GM19328 (cell line): ENCODE data around the gene ACTRT3.
A peak's percentile ranks its signal among the peaks of the same experiment; 100 is the strongest.

Experiments used
- ATAC-seq: cut with Tn5 transposase; IDR thresholded peaks from one replicate; pipeline ENCODE4 v1.9.1; 2021; ENCODE audit warnings: mild to moderate bottlenecking, moderate library complexity; ENCODE audit not compliant: unreplicated experiment

ACTRT3 gene

GRCh38 chr3:169769287-169770181 is at the start of gene ACTRT3:
TSS of gene ACTRT3 (minus strand) at chr3:169769561. CDS start at chr3:169769520, 41 bp downstream.
- ATAC-seq: peak; percentile 19

- no peak for ATAC-seq
These were observed 49.0 kb upstream of the ACTRT3 start for GRCh38 chr3:169818316-169818715.

- no peak for ATAC-seq
These were observed 46.3 kb upstream of the ACTRT3 start for GRCh38 chr3:169815590-169816150.

- ATAC-seq: peak; percentile 93
These were observed 44.6 kb upstream of the ACTRT3 start for GRCh38 chr3:169813757-169814517.

GRCh38 chr3:169813278-169813677 is 43.9 kb upstream of the ACTRT3 start:
- no peak for ATAC-seq

GRCh38 chr3:169812332-169813235 is 43.2 kb upstream of the ACTRT3 start, which contains the start of the genes LRRC34 and LRRIQ4:
TSS of gene LRRC34 (minus strand) at chr3:169812904. CDS start at chr3:169812548, 356 bp downstream.
TSS of gene LRRIQ4 (plus strand) at chr3:169812870. CDS start at chr3:169821922, 9,052 bp downstream.
- ATAC-seq: peak; percentile 62

- ATAC-seq: peak; percentile 4
These were observed 42.4 kb upstream of the ACTRT3 start for GRCh38 chr3:169811631-169812331.

- ATAC-seq: no peak
These were observed 40.0 kb upstream of the ACTRT3 start for GRCh38 chr3:169809230-169809795.

GRCh38 chr3:169804681-169805080 is 35.3 kb upstream of the ACTRT3 start:
- ATAC-seq: no peak

- no peak for ATAC-seq
These were observed 23.0 kb upstream of the ACTRT3 start for GRCh38 chr3:169792359-169792758.

- no peak for ATAC-seq
These were observed 21.5 kb upstream of the ACTRT3 start for GRCh38 chr3:169790687-169791429.

- no peak for ATAC-seq
These were observed 20.9 kb upstream of the ACTRT3 start for GRCh38 chr3:169790219-169790618.

GRCh38 chr3:169787791-169788190 is 18.4 kb upstream of the ACTRT3 start:
- ATAC-seq: no peak

- no peak for ATAC-seq
These were observed 17.8 kb upstream of the ACTRT3 start for GRCh38 chr3:169787120-169787519.

- no peak for ATAC-seq
These were observed 12.0 kb upstream of the ACTRT3 start for GRCh38 chr3:169781209-169781855.

GRCh38 chr3:169780742-169781141 is 11.4 kb upstream of the ACTRT3 start:
- no peak for ATAC-seq

- ATAC-seq: no peak
These were observed 8.5 kb upstream of the ACTRT3 start for GRCh38 chr3:169777822-169778221.

GRCh38 chr3:169774186-169774585 is 4.8 kb upstream of the ACTRT3 start:
- ATAC-seq: no peak
